NCI-H82 treated with DMSO at 0.1 percent for 48 hours (cell line): ENCODE results near the gene AGAP1.

Experiments used
- DNase-seq: peaks from one replicate; lab custom pipeline; 2025; ENCODE audit not compliant: unreplicated experiment; lab: John Stamatoyannopoulos, UW

The AGAP1 gene

DNA sequence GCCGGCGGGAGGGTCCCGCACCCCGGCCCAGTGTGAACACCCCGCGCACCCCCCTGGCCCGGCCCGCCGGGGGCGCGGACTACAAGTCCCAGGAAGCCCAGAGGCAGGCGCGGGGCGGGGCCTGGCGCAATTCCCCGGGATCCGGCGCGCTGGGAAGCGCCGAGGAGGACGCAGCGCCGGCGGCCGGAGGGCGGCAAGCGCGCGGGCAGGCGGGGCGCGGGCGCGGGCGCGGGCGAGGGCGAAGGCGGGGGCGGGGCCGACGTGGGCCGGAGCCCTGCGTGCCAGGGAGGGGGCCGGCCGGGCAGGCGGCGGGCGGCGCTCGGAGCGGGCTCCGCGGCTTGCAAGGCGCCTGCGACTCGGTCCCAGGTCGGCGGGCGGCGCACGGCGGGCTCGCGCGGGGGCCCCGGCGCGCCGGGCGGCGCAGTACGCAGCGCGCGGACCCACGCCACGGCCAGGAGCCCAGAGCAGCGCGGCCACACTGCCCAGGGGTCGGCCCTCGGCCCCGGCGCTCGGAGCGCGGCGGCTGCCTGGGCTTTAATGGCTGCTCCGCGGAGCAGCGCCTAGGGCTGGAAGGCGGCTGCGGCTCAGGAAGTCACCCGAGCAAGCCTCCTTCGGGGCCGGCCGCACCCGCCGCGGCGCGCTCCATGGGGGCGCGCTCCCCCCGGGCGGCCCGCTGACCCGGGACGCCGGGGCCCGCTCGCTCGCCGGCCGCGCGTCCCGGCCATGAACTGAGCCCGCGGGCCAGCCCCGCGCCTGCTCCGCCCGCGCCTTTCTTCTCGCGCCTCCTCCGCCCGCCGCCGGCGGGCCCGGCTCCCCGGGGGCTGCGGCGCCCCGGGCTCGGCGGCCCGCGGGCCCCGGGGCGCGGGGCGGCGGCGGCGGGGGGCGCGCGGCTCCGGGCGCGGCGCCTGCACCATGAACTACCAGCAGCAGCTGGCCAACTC lies at the start of gene AGAP1:
Gene AGAP1, plus strand, starts transcription at position 269 of the 941 bp plus-strand sequence.
- peak; percentile 18 for DNase-seq

DNA sequence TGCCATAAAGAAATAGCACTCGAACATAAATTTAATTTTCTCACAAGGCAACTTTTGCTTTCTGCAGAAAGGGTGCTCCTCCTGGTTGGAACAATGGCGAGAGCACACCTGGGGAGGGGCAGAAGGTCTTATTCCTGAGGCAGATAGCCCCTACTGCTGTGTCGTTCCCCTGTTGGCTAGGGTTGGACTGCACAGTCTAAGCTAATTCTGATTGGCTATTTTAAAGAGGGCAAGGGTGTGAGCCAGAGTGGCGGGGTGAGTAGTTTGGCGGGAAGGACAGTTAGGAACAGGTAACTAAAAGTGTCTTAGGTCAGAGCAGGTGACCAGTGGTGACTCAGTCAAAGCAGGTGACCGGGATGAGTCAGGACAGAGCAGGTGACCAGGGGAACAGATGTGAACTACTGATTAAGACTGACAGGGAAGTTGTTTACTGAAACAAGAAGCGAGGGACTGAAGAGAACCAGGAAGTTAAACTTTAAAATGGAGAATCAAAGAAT lies 49.7 kb upstream of the AGAP1 start:
- DNase-seq, result no peak

DNA sequence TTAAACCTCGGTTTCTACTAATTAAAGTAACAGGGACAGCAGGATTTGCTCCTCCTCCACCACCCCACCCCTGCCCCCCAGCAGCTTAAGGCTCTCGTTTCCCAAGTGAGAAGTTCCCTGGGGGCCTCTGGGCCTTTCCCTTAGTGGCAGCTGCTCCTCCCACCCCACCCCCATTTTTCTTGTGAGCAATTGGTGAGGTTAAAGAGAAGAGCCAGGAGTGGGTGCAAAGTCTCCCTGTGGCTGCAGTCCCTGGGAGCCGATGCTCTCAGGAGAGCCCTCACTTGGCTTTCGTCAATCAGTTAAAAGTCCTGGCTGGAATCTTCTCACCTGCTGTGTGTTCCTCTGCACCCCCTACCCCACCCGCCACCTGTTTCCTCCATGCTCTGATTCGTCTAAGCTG lies 48.7 kb upstream of the AGAP1 start:
- no peak for DNase-seq

DNA sequence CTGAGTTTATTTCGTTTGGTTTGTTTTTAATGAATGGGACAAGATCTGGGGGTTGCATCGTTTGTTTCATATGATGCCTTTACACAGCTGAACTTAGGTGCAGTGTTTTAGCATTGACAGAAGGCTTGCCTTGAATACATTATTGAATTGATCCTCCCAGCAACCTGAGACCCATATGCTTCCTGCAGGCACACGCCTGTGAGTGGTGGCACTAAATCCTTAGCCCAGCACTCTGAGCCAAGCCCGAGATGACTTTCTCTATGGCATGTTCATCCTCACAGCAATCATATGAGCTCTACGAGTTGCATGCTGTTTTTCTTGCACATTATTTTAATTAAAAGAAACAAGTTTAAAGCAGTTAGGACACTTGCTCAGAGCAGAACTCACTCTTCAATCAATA lies 47.8 kb upstream of the AGAP1 start:
- no peak for DNase-seq

GRCh38 chr2:235447210-235447609 lies 46.6 kb upstream of the AGAP1 start:
- no peak for DNase-seq

GRCh38 chr2:235449568-235449967 lies 44.3 kb upstream of the AGAP1 start:
- no peak for DNase-seq

- no peak for DNase-seq
Measured at GRCh38 chr2:235453605-235454151, 40.2 kb upstream of the AGAP1 start.

DNA sequence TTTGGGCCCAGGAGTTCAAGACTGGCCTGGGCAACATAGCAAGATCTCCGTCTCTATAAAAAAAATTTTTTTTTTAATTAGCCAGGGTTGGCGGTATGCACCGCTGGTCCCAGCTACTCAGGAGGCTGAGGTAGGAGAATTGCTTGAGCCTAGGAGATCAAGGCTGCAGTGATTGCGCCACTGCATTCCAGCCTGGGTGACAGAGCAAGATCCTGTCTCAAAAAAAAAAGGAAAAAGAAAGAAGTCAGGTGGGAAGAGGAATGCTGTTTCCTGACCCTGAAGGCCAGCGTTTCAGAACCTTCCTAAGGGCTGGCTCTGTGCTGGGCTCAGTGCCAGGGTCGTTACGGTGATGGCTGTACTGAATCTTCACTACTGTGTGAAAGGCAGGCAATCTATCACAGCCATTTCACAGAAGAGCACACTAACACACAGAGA lies 35.0 kb upstream of the AGAP1 start:
- DNase-seq, result no peak

DNA sequence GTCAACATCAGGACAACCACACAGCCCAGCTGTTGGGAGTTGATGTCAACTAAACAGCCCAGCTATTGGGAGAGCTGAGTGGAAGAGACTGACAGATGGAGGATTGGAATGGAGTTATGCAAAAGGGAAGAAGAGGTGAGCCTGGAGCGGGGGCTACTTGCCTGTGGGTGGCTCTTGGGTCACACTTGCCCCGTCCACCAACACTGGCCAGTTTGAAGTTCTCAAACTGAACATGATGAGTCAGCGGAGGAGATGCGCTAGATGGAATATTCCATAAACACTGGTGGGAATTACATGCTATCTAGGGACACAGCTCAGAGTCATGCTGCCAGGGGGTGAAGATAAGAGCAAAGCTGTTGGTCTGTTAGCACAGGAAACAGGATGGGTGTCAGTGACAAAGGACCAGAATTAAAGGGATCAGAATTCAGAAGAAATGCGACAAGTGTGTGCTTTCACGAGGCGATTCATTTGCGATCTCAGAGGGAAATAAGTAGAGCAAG lies 33.2 kb upstream of the AGAP1 start:
- no peak for DNase-seq

GRCh38 chr2:235461763-235462414 lies 32.0 kb upstream of the AGAP1 start:
- no peak for DNase-seq

- DNase-seq, result no peak
Measured at GRCh38 chr2:235462415-235462790, 31.4 kb upstream of the AGAP1 start.

- no peak for DNase-seq
Measured at GRCh38 chr2:235463893-235464292, 29.9 kb upstream of the AGAP1 start.

- no peak for DNase-seq
Measured at GRCh38 chr2:235467588-235467987, 26.3 kb upstream of the AGAP1 start.

GRCh38 chr2:235468978-235469655 lies 24.7 kb upstream of the AGAP1 start:
- no peak for DNase-seq

- DNase-seq, result no peak
Measured at GRCh38 chr2:235471186-235471747, 22.6 kb upstream of the AGAP1 start.

DNA sequence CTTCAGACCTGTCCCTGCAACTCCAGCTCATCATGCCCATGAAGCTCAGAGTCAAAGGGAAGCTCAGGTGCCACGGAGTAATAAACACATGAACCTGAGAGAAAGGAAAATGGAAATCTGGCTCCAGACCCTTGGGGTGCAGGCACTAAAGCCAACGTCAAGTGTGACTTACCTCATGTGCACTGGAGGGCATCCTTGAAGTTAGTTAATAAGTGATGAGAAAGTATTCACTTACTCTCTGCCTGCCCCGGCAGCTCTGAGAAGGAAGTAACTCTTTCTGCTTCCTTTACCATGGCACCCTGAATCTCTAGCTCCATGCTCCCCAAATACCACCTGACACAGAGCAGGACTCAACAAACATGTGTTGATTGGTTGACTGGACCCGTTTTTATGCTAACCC lies 21.4 kb upstream of the AGAP1 start:
- DNase-seq, result no peak

- DNase-seq, result no peak
Measured at GRCh38 chr2:235478609-235479008, 15.2 kb upstream of the AGAP1 start.

DNA sequence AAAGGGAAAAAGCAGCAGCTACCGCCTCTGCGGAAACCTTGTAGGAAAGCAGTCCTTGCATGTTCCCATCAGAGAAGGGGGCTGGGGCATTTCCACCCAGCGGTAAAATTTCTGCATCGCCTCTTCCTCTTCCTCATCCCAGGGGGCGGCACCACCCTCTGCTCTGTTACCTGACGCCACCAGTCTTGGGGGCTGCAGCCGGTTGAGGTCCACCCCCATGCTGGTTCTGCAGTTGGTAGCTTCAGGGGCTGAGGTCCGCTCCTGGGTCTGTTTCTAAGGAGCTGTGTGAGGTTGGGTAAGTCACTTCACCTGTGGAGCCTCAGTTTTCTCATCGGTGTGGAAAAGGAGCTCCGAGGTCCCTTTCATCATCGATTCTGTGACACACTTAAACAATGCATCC lies 14.2 kb upstream of the AGAP1 start:
- no peak for DNase-seq

- DNase-seq, result no peak
Measured at GRCh38 chr2:235480614-235481013, 13.2 kb upstream of the AGAP1 start.

GRCh38 chr2:235483313-235483712 lies 10.5 kb upstream of the AGAP1 start:
- DNase-seq, result no peak

DNA sequence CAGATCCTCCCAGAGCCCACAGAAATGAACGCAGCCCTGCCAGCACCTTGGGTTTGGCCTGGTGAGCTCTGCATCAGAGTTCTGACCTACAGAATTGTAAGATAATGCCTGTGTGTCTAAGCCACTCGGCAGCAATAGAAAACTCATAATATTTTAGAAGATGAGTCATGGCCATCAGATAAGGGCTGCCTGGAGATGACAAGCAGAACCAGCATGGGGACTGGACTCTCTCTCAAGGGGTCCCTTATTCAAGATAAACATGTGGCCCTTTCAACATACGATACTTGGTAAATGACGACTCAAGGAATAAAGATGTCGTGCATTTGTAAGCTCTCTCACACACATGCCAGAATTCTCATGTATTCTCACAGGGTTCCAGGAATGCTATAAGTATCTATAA lies 8.5 kb upstream of the AGAP1 start:
- DNase-seq, result no peak
